H1 (cell line): ENCODE measurements around the gene FGF3. TPM values are rescaled to one million over a fixed set of nuclear protein-coding genes. Genes with fewer than 3 reads are reported as not detected.

Experiments used
- EGR1 ChIP-seq: IDR thresholded peaks from 2 replicates; pipeline ENCODE4 v1.6.1; 2011; ENCODE audit warnings: low read depth, low read length, borderline replicate concordance
- EP300 ChIP-seq, 2 experiments: IDR thresholded peaks; 1 replicate in 1 of 2; 2 replicates in 1 of 2; pipeline ENCODE4 v1.6.1; 2011 to 2012; ENCODE audit warnings: low read depth in 2 of 2, low read length in 2 of 2, mild to moderate bottlenecking in 2 of 2, borderline replicate concordance in 1 of 2, inconsistent platforms in 1 of 2, moderate library complexity in 1 of 2
- USF2 ChIP-seq: IDR thresholded peaks from 2 replicates; pipeline ENCODE4 v1.6.1; 2011; ENCODE audit warnings: low read length, improper control_type of control experiment
- polyA plus RNA-seq, 7 experiments: library from polyadenylated mRNA; depleted of rRNA in 3 of 7; stranded (reverse) in 5 of 7; unstranded in 2 of 7; fragments of >200 nt in 5 of 7; fragments of 200-250 nt in 2 of 7; gene quantifications; 1 replicate in 5 of 7; 2 replicates in 1 of 7; 4 replicates in 1 of 7; pipeline versions ENCODE4 v1.2.1 to v1.2.3, GENCODE V29; 2011 to 2013; ENCODE audit warnings: missing spikeins in 2 of 7, mixed read lengths in 2 of 7
- total RNA-seq: library from RNA; stranded (reverse); fragmentation: NEBNext Ultra II Directional; extraction: Animal tissue kit (Norgen Biotek cat#: 25700); gene quantifications from 2 replicates; pipeline ENCODE4 v1.2.1, GENCODE V29; 2021

Gene FGF3
- total and polyA plus RNA-seq, 2 of the 8 experiments (the other 6 are each of a cell fraction or from before 2014, with no cell fraction given): not detected

GRCh38 chr11:69814902-69815301 is 4.3 kb downstream of the FGF3 start (continued):
- TF ChIP-seq USF2 (no peak), EGR1 (no peak), EP300 (IDR thresholded peaks at IDR 0.05; ENCODE audit: borderline replicate concordance in 1 of 2, low read depth in 2 of 2, low read length in 2 of 2) (no peak)
